ENCODE results near the gene ATP1B3.
A peak's percentile ranks its signal among the peaks of the same experiment; 100 is the strongest.
"Not testable (repeated sequence)": the region's sequence is repeated elsewhere in the genome, so short reads cannot be mapped to it uniquely, and the experiment has no call there.

ATP1B3 gene

DNA sequence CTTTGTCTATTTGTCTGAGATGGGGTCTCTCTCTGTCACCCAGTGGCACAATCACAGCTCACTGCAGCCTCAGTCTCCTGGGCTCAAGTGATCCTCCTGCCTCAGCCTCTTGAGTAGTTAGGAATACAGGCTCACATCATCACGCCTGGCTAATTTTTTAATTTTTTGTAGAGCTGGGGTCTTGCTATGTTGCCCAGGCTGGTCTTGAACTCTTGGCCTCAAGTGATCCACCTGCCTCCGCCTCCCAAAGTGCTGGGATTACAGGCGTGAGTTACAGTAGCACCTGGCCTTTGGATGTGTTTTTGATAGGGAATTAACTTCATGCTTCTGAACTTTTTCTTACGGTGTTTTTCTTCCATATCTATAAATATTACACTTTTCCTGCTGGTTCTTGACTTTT, 33.5 kb downstream of the ATP1B3 start:
- not testable (repeated sequence) for DNase-seq

DNA sequence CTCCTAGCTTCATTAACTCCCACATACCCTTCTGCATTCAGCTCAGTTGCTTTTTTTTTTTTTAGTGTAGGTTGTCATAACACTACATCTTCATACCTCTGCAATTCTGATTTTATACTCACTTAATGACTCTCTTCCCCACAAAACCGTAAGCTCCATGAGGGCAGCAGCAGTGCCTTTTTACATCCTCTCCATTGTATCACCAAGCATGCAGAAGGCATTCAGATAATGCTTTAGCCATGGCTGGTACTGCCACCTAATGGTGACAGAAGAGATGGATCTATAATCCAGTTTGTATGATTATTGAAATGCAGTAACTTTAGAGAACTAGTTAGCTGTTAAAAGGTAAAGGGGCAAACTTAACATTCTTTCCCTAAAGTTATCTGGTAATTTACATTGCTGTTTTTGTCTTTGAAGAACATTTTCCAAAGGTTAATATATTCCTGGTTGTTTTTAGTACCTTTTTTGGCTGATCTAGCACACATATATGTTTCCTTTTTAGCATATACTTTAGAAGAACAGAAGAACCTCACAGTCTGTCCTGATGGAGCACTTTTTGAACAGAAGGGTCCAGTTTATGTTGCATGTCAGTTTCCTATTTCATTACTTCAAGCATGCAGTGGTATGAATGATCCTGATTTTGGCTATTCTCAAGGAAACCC, 36.8 kb downstream of the ATP1B3 start:
- DNase-seq = peak; percentile 27

DNA sequence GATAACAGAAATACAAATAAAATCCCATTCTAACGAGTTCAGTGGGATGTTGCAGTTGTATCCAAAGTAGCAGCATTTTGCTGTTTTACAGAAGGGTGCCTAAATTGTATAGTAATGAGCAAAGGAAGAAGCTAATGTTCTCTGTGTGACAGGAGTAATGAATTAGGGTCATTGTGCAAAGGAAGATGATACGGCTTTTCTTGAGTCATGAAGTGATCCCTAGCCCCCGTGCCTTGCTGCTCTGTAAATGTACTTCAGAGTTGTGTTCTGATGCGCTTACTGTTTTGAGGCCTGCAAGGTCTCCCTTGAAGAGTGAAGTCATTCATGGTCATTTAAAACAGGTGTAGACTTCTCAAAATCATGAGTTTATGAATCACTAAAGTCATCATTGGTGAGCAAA, 37.9 kb downstream of the ATP1B3 start:
- no peak for DNase-seq

DNA sequence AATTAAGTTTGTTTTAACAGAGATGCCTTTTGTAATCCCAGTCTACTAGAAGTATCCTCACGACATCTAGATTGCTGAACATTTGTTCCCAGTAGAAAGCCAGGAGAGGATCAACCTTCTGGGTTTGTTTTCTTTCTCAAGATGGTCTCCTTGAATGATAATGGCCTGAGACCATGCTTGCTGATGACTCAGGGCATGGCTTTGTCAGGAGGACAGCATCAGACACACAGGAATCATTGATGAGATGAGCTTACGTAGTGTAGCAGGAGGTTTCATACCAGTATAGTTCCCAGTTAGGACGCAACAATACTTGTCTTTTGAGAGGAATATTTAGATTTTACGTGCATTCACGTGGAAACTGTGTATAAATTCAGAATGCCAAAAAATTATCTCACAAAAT, 38.6 kb downstream of the ATP1B3 start:
- DNase-seq = no peak

DNA sequence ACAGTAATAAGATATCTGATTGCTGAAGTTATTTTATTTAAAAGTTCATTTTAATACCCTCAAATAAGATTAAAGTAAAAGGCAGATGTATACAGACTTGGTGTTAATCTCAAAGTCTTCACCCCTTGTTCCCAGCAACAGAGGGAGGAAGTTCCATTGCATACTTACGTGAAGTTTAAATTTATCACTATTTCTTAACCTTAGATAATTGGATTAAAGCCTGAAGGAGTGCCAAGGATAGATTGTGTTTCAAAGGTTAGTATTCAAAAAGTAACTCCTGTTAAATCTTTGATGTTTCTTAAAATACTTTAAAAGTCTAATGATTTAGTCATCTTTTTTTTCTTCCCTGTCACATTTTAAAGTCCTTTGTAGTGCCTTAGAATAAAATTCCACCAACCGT, 39.3 kb downstream of the ATP1B3 start:
- no peak for DNase-seq

DNA sequence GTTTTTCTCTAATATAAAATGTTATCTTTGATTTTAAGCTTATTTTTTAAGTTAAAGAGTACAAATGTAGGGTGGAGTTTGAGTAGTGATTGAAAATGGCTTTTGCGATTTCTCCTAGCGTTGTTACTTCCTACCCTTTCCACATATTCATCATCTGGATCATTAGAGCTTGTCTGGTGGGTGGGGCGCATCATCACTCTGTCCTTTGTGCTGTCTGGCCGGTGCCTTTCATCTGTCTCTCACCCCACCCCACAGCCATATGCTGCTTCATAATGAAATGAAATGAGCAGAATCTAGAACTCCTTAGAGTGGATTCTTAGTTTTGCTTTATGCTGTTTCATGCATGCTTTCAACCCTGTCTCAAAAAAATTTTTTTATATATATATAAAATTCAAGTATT, 44.3 kb downstream of the ATP1B3 start:
- DNase-seq = no peak

DNA sequence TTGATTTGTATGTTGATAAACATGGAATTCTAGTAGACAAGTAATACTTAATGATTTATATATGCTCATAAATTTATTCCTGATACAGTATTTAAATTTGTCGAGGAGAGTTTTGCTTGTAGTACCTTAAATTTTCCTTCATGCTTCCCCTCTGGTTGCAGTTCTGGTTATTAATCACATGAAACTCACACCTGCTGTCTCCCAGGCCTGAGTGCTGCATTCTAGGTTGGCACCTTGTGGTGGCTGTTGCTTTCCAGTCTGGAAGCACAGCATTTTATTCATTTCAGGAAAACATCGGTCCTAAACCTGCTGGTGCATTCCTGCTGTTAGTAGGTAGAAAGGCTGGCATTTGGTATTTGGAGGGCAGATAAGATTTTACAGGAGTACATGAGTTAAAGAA, 44.9 kb downstream of the ATP1B3 start:
- DNase-seq = no peak

DNA sequence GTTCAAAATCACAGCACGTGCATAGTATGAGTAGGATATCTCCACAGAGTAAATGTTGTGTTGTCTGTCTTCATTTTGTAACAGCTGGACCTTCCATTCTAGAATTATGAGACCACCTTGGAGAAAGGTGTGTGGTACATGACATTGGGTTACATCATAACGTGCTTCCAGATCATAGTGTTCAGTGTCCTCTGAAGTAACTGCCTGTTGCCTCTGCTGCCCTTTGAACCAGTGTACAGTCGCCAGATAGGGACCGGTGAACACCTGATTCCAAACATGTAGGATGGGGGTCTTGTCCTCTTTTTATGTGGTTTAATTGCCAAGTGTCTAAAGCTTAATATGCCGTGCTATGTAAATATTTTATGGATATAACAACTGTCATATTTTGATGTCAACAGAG, 49.2 kb downstream of the ATP1B3 start:
- not testable (repeated sequence) for DNase-seq

DNA sequence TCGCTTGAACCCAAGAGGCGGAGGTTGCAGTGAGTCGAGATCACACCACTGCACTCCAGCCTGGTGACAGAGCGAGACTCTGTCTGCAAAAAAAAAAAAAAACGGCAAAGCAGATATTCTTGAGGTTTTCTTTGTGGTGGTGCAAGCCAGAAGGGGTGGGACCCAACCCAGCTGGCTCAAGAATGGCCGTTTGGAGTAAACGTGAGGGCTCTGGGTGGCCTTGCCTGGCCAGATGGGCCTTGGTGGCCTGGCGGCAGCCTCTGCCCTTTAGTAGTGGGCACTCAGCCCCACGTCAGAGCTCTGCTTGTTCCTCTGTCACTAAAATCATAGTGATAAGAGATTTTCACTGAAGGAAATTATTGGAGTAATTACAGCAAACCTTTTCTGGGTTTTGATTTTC, 50.5 kb downstream of the ATP1B3 start:
- DNase-seq = no peak

DNA sequence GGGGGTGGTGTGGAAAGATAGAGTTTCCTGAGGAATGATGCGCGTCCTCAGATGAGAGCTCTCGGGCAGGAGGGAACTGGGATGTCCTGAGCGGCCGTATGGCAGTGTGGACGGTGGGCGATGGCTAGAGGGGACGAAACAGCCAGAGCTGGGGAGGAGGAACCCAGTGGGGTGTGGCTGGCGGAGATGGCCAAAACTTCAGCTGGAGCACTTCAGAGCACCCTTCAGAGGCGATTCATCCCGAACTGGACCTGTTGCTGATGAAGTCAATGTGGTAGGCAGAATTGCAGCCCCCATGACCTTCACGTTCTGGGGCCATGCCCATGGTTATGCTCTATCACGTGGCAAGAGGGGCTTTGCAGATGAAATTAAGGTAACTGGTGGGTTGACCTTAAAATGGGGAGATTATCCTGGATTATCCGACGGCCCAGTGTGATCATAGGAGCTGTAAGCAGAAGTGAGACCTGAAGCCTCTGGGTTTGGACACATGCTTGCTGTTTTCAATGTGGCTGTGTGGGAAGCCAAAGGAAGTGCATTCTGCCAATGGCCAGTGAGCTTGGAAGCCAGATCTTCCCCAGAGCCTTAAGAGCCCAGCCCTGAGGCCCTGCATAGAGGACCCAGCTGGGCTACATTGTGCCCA, 52.3 kb downstream of the ATP1B3 start:
- no peak for DNase-seq

DNA sequence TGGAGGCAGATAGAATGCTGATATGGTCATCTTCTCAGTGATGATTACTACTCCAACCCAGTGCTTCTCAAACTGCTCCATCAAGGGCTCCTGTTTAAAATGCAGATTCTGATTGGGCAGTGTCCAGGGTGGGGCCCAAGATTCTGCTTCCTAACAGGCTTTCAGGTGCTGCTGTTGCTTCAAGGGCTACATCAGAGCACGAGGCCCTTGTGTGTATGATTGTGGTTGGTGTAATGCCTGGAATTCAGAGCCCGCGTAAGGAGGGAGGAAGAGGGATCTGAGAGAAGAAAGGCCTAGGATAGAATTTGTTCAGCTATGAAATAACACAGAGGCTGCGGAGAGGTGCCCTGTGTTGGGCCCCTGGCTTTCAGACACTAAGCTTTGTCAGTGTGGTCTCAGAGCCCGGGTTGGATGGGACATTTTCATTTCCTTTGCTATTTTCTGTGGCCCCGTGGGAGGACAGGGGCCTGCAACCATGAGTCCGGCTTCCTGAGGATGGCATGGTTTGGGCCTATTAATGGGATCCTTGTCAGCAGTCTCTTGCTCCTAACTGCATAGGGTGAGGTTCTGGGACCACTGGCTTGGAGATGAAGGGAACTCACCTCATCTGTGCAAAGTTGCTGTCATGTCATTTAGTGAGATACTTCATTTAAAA, 53.0 kb downstream of the ATP1B3 start:
- DNase-seq = no peak

DNA sequence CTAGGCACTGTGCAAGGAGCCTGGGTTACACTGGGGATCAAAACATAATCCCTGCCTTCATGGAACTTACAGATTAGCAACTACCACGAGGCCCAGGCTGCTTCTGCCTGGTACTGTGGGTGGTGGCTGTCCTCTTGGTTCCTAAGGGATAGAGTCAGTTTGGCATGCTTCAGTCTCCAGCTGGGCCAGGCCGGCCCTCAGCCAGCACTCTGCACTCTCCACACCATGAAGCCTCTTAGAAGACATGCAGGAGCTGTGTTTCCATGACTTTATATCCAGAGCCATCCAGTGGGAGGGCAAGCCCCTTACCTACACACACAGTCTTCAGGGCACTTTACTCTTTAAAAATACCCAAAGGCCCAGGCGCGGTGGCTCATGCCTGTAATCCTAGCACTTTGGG, 54.4 kb downstream of the ATP1B3 start:
- DNase-seq = no peak

DNA sequence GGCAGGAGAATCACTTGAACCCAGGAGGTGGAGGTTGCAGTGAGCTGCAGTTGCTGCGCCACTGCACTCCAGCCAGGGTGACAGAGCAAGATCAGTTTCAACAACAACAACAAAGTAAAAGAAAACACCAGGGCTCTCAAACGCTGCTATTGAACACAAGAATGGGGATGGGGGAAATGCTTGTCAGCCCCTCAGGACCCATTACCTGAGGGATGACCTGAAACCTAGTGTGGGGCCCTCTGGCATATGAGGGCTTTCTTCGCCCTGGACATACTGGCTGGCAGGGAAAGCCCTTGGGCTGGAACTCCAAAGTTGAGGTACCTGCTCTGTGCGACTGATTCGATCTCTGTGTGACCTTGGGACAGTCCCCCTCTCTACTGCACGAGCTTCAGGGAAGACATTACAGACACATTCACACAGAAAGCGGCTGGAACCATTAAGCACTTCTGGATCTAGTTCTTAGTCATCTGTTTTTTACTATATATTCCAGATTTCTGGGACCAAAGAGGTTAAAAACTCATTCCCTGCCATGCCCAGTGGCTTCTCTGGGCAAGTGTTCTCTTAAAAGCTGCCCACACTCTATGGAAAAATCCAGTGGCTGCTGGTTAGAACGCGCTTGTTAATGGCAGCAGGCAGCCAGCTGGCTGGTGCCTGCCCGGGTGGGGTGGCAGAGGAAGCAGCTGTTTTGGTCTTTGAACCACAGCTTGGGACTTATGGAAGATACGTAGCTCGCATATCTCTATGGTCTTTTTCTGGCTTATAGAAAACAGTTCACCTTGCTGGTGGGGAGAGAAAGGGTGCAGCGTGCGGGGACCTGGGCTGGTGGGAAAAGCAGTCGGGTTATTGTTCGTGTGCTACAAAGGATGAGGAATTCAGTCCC, 57.2 kb downstream of the ATP1B3 start:
- DNase-seq = peak; percentile 36

DNA sequence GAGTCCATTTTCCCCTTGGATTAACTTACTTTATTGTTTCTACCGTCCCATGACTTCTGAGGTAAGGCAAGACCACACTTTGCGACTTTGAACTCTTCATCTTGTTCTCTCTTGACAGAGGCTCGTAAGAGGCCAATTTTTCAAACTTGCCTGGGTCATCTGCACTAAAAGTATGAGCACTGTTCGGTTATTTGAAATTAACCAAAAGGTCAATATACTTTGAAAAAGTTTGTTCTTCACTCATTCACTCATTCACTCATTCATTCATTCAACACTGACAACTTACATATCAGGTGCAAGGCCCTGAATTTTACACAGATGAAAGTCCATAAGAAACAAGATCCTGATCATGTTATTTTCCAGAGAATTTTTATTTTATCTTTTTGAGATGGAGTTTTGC, 57.9 kb downstream of the ATP1B3 start:
- DNase-seq = no peak

DNA sequence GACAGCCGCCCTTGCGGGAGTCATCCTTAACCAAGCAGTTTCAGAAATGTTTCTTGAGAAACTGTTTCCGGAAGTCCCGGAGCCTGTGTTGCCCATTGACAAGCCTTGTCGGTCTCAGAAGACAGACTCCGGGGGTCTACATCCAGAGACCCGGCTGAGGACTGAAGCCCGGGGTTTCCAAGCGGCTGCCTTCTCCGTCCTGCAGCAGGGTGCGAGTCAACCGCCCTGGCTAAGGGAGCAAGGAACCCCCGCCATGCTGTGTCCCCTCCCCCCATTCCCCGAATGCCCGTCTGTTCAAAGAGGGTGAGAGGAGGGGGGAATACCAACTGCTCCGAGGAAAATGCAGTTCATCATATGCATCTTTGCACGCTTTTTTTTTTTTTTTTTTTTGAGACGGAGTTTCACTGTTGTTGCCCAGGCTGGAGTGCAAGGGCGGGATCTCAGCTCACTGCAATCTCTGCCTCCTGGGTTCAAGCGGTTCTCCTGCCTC, 61.6 kb downstream of the ATP1B3 start:
- DNase-seq = no peak

DNA sequence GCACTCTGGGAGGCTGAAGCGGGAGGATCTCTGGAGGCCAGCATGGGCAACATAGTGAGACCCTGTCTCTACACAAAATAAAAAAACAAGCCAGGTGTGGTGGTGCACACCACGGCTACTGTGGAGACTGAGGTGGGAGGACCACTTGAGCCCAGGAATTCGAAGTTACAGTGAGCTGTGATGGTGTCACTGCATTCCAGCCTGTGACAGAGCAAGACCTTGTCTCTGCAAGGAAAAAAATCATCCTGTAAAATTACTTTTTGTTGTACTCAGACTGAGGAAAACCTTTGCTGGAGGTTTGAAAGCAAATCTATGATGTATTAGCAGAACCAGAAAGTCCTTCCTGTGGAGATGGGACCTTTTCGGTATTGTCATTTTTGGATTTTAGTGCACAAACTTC, 63.3 kb downstream of the ATP1B3 start:
- no peak for DNase-seq

DNA sequence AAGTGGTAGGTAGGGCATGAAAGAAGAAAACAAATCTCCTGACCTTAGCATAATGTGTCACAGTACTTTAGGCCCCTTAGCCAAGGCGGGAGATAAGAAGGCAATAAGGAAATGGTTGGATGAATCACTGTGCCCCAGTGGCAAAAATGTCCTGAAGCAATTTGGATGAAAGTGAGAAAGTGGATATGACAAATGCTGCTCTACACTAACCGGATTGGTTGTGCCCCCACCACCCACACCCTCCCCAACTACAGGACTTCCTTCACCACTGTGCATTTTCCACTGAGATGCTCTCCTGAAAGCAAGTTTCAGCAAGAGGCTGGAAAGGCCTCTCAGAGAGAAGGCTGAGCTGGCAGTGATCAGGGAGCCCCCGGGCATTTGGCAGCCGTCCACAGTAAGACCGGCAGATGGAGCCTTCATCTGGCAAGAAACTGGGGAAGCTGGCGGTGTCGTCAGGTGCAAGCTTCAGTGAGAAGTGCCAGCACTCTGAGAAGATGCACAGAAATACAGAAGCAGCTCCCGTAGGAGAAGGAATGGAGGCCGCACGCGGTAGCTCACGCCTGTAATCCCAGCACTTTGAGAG, 63.8 kb downstream of the ATP1B3 start:
- peak; percentile 51 for DNase-seq

DNA sequence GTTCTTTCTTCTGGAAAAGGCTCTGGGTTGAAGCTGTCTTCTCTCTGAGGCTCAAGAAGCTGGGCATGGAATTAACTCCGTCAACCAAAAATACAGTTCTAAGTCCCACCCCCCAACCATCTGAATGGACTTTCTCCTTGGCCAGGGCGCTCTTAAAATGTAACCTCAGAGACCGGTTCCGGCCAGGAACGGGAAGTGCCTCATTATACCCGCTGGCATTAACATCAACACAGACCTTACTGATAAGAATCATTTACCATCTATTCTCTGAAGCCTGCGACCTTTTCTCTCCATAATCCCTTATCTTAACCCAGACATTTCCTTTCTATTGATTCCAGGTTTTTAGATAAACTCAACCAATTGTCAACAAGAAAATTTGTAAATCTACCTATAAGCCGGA, 64.7 kb downstream of the ATP1B3 start:
- peak; percentile 66 for DNase-seq

DNA sequence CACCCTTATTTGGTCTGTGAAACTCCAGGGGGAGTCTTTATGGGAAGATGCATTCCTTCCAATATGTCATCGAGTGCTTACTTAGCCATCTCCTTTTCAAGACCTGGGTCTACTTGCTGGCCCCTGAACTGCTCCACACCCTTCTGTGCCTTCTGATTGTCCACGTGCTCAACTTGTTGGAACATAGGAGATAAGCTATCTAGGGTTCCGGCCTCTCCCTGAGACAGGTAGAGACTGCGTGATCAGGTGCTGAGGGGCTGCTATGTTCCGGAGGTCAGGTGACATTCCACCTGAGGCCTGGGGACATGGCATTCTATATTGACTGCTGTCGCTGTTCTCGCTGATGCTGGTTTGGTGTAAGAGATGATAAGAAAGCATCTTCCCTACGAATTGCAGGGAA, 65.6 kb downstream of the ATP1B3 start:
- no peak for DNase-seq

DNA sequence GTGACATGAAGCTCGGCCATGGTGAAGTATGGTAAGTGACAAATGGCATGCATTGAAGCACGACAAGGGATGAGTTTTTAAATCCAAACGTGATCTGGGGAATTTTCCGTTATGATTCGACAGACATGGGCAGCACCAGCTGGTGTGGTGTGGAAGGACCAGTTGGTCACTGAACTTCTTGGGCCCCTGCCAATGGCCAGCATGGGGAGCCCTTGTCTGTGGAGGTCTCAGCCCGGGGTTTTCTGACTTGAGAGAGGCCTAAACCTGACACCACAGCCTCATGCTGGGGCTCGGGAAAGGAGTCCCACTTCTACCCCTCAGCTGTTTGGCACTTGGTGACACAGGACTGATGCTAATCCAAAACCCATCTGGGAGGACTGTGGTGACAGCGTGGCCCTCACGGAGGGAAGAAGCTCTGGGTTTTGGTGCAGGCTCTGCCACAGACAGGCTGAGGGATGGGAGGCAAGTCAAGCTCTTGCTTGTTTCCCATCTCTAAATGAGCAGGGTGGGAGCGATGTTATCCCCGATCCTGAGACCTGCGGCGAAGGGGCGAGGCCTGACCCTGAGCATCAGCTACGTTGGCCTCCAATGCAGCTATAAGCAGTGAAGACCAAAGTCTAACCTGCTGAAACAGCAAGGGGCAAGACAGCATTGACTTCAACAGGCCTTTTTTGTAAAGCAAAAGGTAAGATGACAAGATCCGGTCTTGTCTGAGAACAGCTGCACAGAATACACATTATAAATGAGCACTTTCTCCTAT, 69.5 kb downstream of the ATP1B3 start:
- no peak for DNase-seq

DNA sequence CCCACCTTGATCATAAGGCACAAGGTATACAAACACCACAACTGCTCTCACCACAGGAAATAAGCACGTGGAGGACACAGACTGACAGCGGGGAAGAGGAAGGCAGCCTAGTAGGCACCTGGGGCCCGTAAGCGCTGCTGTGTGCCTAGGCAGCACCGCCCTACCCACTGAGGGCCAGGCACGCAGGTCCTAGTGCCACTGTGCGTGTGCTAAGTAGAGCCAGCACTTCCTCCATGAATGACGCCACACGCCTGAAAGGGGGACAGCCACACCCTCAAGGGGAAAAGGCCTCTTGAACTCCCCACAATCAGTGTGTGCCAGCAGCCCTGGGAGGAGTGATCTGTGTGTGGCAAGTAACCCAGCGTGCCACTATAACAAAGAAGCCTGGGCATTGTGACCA, 73.0 kb downstream of the ATP1B3 start:
- DNase-seq = no peak

DNA sequence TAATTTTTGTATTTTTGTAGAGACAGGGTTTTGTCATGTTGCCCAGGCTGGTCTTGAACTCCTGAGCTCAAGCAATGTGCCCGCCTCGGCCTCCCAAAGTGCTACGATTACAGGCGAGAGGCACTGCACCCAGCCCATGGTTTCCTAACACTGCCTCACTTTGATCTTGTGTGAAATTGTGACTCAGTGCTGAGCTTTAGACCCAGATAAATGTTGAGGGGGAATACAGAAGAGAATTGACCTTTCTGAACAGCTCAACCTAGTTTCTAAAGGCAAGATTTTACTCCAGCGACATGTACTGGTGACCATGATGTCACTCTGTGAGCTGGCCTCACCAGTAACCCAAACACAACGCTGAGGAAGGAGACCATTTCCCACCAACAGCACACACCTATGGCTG, 73.5 kb downstream of the ATP1B3 start:
- no peak for DNase-seq

Data from GF-D8 (cell line).